SK-N-SH treated with all-trans-retinoic acid at 6 μM for 48 hours (cell line): Measurements from ENCODE around the gene RNU2-1.

Source experiments
- ARNTL ChIP-seq: fragments of 450-650 bp; formaldehyde crosslinking; IDR thresholded peaks from 2 replicates; pipeline ENCODE4 v1.5.0; 2020; ENCODE audit warnings: low read depth, mild to moderate bottlenecking, moderate library complexity, borderline replicate concordance
- GLIS3 ChIP-seq: fragments of 250-450 bp; sonication (Bioruptor Pico); IDR thresholded peaks from 2 replicates; pipeline ENCODE4 v1.5.0; 2020; ENCODE audit warnings: mild to moderate bottlenecking, moderate library complexity
- RARB ChIP-seq: fragments of 250-450 bp; sonication (Bioruptor Pico); IDR thresholded peaks from 2 replicates; pipeline ENCODE4 v1.8.0; 2021; ENCODE audit warnings: mild to moderate bottlenecking, moderate library complexity
- SNAI2 ChIP-seq: fragments of 250-450 bp; sonication (Bioruptor Pico); IDR thresholded peaks from 2 replicates; pipeline ENCODE4 v1.5.0; 2020; ENCODE audit warnings: mild to moderate bottlenecking, moderate library complexity
- TSHZ2 ChIP-seq: fragments of 250-450 bp; sonication (Bioruptor Pico); IDR thresholded peaks from 2 replicates; pipeline ENCODE4 v1.5.0; 2020; ENCODE audit warnings: mild to moderate bottlenecking, moderate library complexity

GRCh38 chr17:43224146-43224705, 9.6 kb downstream of the RNU2-1 start:
- TF ChIP-seq RARB (no peak), TSHZ2 (CRISPR knock-in tag) (no peak), SNAI2 (CRISPR knock-in tag) (no peak), ARNTL (CRISPR knock-in tag) (no peak), GLIS3 (no peak)
